NCI-H774 (cell line): ENCODE data around the gene PSMA7.
"Not testable (repeated sequence)": the region's sequence is repeated elsewhere in the genome, so short reads cannot be mapped to it uniquely, and the experiment has no call there.

Experiments used
- DNase-seq: peaks from one replicate; lab custom pipeline; 2025; lab: John Stamatoyannopoulos, UW

PSMA7 gene

DNA sequence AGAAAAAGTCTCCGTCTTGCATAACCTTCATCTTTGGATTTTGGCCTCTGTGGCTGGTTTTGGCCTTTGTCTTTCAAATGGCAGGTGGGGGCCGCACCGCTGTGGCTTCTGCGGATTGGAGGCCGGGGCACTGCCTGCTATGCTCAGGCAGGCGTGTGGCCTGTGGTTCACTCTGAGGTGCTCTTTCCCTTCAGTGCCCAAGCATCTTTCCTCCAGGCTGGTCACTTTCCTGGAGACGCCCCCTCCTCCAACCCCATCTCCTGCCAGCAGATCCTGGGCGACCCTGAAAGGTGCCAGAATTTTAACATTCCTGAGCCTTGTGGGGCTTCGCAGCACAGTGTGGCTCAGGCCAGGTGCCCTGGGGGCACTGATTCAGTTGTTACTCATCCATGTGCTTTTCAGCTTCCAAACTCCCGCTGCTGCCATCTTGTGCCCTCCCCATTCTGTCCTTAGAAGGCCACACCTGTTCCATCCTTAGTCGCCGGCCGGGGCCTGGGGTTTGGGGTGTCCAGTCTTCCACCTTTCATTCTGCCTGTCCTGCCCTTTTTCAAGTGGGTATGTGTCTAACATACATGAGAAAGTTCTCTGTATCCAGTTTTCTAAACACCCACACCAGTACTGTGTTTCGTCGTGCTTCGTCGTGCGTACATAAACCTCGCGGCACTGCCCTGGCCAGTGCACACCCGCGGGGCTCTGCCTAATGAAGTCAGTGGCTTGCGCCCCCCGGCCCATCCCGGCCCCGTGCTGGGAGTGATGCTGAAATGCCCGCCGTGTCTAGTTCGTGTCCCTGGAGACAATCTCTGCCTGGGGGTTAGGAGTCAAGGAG lies 12.4 kb upstream of the PSMA7 start:
- DNase-seq: no peak

DNA sequence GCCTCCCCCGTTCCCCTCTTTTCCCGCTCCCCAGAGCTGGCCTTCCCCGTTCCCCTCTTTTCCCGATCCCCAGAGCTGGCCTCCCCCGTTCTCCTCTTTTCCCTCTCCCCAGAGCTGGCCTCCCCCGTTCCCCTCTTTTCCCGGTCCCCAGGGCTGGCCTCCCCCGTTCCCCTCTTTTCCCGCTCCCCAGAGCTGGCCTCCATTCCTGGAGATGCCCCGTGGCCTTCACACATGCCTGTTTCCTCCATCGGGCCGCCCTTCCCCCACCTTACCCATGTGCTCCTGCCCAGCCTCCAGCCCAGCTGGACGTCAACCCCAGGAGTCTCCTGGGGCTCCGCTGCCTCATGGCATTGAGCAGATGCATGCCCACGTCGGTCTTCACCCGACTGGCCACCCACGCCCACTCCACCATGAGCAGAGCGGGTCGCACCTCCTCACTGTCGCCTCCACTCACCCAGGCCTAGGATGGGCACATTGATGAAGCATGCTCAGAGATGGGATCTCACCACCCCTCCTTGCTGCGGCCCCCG lies 8.7 kb upstream of the PSMA7 start:
- DNase-seq: no peak

DNA sequence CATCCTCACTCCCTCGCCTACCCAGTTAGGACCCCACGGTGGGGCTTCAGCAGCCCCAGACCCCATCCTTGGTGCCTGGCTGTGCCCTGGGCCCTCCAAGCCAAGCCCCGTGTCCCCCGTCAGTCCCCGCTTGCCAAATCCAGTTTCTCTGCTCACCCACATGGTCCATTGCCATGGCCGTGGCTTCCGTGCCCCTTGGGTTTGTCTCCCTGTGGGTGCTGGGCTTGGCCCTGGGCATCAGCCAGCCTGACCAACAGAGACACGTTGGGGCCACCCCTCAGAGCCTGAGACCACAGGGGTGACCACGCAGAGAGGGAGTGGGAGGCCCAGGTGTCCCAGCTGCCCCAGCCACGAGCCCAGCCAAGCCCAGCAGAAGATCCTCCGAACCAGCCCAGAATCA lies 8.0 kb upstream of the PSMA7 start:
- DNase-seq: no peak

DNA sequence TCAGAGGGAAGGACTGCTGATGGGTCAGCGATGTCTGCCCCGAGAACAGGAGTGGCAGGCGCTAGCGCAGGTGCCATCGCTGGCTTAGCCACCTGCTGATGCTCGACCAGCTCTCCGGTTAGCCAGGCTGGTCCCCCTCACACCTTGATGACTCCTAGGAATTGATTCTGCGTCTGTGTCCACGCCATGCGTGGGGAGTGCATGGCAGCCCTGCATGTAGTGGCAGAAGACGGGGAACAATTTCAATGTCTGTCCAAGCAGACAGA lies 7.0 kb upstream of the PSMA7 start:
- no peak for DNase-seq

DNA sequence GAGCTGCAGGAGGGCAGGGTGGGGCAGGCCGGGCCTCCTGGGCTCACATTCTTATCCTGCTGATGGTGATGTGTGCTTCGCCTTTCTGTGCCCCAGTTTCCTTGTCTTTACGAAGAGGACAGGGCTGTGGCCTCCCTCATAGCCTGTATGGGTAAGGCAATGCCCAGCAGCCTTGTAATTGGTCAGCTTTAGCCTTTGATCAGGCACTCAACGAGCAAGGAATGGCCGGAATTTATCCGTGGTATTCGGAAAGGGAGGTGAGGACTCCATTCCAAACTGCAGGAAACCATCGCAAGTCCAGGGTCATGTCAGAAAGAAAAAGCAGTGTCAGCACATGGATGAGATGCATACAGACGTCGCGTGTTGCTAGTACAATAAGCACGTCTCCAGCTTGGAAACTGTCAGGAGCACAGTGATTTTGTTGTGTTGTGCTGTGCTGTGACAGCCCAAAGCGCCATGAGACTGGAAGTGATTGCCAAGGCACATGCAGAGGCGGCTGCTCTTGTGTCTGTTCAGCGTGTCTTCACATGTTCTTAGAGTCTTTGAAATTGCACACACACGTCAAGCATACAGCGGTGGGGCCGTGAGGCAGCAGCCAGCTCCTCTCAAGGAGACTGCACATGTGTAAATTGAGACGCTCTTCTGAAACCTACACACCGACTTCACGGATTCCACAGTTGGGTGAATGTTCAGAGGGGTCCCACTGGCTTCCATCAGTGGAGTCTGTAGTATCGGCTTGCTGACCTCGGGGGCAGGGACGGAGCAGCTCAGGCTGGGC lies 6.5 kb upstream of the PSMA7 start:
- DNase-seq: no peak

DNA sequence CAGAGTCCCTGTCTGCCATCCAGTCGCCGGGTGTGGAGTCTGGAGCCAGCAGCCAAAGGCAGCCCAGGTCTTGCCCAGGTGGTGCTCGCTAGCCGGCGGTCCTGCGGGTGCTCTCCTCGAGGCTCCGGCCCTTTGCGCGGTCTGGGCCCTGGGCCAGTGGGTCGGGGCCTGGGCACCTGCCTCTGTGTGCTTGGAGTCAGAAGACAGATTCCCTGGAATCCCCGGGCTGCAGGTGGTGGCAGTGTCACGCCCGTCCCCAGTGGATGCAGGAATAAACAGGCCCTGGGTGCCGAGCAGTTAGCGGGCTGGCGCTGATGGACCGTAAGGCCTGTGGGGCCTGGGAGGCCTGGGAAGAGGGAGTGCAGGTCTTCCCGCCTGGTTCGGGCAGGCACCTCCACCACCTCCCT lies 5.7 kb upstream of the PSMA7 start:
- DNase-seq: no peak

DNA sequence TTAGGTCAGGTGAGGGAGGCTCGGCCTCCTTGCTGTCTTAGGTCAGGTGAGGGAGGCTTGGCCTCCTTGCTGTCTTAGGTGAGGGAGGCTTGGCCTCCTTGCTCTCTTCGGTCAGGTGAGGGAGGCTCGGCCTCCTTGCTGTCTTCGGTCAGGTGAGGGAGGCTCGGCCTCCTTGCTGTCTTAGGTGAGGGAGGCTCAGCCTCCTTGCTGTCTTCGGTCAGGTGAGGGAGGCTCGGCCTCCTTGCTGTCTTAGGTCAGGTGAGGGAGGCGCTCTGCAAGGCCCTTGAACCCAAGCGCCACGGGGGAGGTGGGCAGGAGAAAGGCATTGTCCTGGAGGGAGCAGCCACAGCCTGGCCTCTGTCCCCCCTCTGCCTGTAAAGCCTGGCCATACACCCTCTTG lies 5.2 kb upstream of the PSMA7 start:
- not testable (repeated sequence) for DNase-seq

DNA sequence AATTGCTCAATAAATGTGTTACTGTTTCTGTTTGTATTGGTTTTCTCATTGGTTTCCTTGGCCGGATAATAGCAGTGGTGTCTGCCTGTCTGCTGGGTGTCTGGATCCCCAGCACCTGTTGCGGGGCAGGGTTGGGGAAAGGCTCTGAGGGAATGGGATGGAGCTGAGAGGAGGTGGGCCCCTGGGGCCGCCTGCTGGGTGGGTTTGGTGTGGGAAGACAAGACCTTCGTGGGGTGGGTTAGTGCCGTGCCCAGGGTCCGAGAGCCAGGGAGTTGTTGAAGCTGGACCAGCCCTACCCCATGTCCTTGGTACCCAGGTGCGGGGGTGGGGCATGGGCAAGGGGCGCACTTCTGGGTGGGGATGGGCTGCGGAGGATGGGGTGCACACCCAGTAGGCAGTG lies 4.3 kb upstream of the PSMA7 start:
- no peak for DNase-seq

DNA sequence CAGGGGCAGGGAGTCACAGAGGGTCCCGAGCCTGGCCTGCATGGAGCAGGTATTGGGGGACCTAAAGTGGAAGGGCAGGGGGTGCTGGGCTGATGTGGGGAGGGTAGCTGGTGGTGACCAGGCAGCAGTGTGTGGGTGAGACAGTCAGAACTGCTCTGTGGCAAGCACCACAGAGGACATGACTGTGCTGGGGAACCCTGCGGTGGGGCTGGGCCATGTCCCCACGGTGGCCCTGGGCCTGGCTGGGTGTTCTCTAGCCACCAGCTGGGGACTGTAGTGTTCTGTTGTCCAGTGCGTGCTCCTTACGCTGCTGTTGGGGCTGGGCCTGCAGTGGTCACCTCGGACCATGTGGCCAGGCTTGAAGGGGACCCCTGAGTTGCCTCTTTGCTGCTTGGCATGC lies 3.9 kb upstream of the PSMA7 start:
- no peak for DNase-seq

DNA sequence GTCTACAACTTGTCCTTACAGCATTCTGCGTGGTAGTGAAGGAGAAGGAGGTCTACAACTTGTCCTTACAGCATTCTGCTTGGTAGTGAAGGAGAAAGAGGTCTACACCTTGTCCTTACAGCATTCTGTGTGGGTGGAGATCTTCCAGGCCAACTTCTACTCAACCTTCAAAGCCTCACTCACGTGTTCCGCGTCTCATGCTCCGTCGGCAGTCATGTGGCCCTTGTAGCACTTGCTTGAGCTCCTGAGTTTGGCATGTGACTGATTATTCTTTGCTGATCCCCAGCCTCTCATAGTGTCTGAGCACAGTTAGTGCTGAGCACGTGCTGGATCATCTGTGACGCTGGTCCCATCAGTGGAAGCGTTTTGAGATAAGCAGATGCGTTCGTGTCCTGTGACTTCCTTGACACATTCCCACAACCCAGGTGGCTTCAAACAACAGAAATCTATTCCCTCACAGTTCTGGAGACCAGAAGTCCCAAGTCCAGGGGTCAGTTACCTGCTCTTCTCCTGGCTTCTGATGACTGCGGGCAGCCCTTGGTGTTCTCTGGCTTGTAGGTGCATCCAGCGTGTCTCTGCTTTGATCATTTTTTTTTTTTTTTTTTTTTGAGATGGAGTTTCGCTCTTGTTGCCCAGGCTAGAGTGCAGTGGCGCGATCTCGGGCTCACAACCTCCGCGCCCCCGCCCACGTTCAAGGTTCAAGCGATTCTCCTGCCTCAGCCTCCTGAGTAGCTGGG lies 3.0 kb upstream of the PSMA7 start:
- DNase-seq: no peak

DNA sequence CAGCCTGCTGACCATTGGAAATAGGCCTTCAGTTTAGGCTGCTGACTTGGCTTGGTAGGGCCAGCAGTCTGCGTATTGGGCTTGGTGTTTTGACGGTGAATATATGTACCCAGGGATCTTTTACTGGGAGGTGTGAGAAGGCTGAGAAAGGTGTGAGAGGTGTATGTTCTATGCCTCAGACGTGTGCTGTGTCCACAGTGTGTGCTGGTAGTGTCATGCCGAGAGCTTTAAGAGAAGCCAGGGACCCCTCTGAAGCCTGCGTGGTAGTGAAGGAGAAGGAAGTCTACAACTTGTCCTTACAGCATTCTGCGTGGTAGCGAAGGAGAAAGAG lies 2.5 kb upstream of the PSMA7 start:
- DNase-seq: no peak

DNA sequence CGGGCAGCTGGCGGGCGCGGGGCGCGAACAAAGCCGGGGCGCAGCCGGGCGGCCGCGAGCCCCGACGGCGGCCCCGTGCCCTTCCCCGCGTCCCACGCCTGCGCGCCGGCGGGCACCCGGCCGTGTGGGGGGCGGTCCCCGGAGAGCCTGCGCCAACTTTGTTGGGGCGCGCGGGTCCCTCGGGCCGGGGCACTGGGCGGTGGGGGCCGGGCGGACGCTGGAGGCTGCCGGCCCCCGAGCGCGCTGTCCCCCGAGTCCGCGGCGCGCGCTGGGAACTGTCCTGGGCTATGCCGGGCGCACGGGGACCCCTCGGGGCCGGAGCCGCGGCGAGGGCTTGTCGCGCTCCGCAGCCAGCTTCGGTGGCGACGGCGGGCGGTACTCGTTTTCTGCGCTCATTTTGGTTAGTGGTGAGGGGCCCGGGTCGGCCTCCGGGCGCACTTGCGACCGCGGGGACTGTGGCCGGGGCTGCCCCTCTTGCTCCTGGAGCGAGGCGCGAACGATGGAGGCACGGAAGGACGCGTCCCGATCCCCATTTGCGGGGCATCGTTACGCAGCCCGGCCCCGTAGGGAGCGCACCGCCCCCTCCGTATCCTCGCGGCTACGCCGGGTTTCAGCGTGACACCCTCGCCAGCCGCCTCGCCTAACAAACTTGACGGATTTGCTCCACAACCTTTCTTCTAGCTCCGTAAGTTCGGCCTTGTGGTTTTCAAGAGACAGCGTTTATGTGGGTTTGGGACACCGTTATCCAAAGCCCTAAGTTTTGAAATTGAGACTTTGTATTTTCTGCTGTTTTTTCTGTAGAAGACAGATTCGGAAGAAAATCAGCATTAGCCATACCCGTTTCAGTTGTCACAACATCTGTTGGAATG lies 997 bp upstream of the PSMA7 start:
- no peak for DNase-seq

DNA sequence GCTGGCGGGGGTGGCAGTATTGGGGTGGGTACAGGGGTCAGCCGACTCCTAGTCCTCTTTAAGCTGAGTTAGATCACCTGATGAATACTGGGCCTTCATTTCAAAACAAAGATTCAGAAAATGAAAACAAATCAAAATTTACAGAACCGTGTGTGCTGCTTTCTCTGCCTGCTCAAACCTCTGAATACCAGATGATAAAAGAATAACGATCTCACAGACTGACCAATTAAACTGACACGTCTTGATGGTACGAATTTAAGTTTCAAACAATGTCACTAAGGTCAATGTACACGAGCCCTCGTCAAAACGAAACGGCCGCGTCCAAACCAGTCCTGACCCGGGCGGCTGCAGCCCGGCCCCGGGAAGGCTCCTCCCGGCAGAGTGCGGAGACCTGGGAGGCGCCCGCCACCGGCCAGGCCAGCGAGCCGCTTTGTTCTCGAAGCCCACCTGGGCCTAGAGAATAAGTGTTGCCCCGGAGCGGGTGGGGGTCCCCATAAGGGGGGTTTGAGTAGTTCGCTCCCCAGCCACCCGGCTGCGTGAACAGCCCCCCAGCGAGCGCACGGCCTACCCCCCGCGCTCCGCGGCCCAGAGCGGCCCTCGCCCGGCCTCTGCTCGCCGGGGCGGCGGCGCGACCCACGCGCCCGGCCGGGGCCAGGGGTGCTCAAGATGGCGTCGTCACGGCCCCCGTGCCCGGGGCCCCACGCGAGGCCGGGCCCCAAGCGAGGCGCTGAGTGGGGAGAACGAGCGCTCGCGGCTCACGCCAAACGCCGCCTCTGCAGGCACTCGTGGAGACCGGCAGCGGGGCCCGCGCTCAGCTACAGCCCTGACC lies 728 bp downstream of the PSMA7 start:
- DNase-seq: no peak

DNA sequence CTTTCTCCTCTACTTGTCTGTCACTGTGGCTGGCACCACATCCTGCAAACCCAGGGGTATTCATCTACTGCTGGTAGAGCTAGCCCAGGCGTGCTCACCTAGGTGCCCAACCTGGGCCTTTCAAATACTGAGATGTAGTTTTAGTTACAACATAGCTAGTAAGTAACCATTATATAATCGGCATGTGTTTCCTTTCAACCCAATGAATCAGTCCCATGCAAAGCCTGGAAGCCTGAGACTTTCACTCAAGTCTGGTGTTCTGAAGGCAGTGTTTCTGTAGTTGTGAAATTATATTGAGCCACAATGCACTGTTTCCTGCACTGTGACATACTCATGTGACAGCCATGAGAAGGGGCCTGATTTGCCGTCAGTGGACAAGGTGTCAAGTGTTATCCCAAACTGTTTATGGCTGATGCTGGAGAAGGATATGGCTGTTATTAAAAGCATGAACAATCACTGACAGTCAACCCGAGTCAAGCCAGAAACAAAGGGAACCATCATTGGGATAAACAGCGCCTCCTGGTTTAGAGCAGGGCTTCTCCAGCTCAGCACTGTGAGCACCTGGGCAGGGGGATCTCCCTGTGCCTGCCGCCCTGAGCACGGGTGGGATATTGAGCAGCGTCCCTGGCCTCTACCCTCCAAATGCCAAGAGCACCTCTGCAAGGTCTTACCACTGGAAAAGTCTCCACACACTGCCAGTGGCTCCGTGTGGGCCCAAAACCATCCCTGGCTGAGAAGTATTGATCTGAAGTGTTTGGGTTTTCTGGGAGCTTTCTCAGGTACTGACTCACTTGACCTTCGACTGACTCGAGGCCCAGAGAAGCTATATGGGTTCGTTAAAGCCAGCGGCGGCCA lies 1.6 kb downstream of the PSMA7 start:
- no peak for DNase-seq

DNA sequence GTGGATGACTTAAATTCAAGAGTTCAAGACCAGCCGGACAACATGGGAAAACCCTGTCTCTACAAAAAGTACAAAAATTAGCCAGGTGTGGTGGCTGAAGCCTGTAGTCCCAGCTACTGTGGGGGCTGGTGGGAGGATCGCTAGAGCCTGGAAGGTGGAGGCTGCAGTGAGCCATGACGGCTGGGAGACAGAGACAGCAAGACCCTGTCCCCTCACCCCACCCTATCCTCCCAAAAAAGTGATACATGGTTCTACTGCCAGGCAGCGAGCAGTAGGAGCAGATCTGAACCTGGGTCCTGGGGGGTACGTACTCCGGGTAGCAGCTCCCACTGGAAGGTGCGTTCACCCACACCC lies 2.2 kb downstream of the PSMA7 start:
- DNase-seq: no peak

DNA sequence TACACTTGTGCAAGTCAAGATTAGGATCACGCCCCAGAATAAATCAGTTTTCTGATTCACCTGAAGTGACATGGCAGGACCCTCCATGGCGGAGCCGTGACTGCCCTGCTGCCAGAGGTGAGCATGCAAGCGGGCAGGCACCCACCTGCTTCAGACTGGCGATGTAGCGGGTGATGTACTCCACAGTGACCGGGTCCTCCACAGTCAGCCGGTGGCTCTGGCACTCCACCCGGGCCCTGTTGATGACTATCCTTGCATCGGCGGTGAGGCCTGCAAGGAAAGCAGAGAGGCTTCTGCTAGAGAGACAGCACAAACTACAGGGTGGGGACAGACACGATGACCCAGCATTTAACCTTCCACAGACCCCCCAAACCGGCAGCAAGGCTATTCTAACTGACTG lies 3.6 kb downstream of the PSMA7 start:
- no peak for DNase-seq

DNA sequence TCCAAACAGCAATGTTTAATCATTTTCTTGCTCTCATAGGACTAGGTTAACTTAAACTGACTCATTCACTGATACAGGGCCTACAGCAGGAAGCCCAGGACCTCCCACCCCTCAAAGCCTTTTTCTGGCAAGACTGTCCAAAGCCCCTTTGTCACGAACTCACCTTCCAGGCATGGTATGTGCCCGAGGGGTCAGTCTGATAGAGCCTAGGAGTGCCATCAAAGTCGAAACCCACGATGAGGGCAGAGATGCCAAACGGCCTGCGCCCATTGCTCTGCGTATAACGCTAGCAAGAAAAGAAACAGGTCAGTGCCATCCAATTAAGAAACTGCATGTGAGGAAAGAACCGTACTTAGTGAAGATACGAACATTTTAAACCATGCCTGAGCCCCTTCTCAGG lies 4.3 kb downstream of the PSMA7 start:
- DNase-seq: no peak

DNA sequence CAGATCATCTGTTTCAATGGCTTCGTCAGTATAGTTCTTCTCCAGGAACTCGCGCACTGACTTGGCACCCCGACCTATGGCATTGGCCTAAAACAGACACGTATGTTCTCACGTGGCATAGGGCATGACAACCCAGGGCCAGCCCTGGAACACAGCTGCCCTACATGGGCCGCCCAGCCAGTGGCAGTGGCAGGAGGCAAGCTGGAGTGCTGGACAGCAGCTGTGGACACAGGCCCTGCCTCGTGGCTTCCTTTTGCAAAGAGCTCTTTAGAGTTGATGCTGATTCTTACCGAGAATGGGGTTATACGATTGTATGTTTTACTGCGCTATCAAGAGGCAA lies 5.0 kb downstream of the PSMA7 start:
- no peak for DNase-seq

DNA sequence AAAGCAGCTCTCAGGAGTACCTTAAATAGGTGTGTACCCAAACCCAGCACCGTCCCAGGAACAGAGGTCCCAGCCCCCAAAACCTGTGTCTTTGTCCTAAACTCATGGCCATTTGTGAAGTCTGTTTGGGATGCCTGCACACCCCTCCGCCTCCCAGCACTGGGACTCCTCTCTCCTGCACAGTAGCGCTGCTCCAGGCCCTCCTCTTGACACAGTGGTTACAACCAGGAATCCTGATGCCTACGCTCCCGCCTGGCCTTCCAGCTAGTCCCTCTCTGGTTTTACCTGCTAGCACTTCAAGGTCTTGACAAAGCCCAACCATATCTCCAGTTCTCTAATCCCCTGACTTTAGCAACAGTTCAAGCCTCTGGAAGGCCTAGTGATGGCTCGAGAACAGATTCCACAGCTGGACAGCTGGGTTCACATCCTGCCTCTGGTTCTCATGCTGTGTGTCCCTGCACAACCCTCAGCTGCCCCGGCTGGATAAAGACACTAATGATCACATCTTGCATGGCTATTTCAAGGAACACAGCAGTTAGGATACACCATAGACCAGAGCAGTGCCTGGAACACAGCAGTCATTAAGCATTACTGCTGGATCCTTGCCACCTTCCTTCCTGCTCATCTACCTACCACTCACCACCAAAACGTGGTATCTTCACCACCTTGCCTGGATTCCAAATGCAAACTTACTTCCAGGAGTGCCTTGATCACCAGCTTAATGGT lies 5.6 kb downstream of the PSMA7 start:
- no peak for DNase-seq

DNA sequence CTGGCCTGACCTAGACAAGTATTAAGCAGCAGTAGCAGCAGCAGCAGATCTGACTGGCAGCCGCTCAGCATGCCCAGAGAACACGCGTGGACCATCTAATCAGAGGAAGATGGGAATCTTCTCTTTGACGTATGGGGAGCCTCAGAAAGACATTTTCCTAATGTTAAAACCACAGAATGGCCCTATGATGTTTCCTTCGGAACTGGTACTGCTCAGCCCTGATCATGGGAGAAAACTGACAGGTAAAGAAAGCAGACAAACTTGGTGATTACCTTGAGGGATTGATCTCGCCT lies 6.2 kb downstream of the PSMA7 start:
- no peak for DNase-seq
